Lung (tissue), 12 donors: Measurements from ENCODE around the gene DAPK2. TPM values are rescaled to one million over a fixed set of nuclear protein-coding genes. Genes with fewer than 3 reads are reported as not detected.

Experiments
- ATAC-seq: fragments of 200-7000 bp; cut with Tn5 transposase; one replicate; pipeline ENCODE4 v1.9.1; 2020; ENCODE audit warnings: moderate number of reproducible peaks; ENCODE audit not compliant: insufficient read depth, low FRiP score
- DNase-seq, 3 donors: peaks; one replicate each; pipeline ENCODE4 v3.0.0-alpha.2; 2013 to 2017
- H3K27ac ChIP-seq, 2 donors: one replicate each; pipeline ENCODE4 v1.5.1; 2013; ENCODE audit warnings: mild to moderate bottlenecking in 2 of 2, moderate library complexity in 2 of 2, control low read depth in 1 of 2, inconsistent platforms in 1 of 2, low read depth in 1 of 2, low read length in 1 of 2
- H3K27me3 ChIP-seq, 3 donors: one replicate each; pipeline ENCODE4 v1.5.1; 2013; ENCODE audit warnings: low read length in 2 of 3; ENCODE audit not compliant: control insufficient read depth in 3 of 3, insufficient read depth in 3 of 3
- H3K36me3 ChIP-seq, 4 donors: one replicate each; pipeline ENCODE4 v1.5.1; 2013; ENCODE audit warnings: low read length in 4 of 4, mild to moderate bottlenecking in 1 of 4, moderate library complexity in 1 of 4; ENCODE audit not compliant: control insufficient read depth in 4 of 4, insufficient read depth in 4 of 4
- H3K4me1 ChIP-seq, 5 donors: one replicate each; pipeline ENCODE4 v1.5.1; 2013; ENCODE audit warnings: low read length in 5 of 5, mild to moderate bottlenecking in 2 of 5, moderate library complexity in 1 of 5; ENCODE audit not compliant: control insufficient read depth in 5 of 5, insufficient read depth in 5 of 5
- H3K4me3 ChIP-seq: one replicate; pipeline ENCODE4 v1.5.1; 2013; ENCODE audit warnings: mild to moderate bottlenecking, control low read depth, moderate library complexity
- H3K9ac ChIP-seq, 2 donors: one replicate each; pipeline ENCODE4 v1.5.1; 2013; ENCODE audit warnings: low read length in 2 of 2, control low read depth in 1 of 2; ENCODE audit not compliant: insufficient read depth in 1 of 2
- H3K9me3 ChIP-seq, 4 donors: one replicate each; pipeline ENCODE4 v1.5.1; 2013; ENCODE audit warnings: low read length in 3 of 4, mild to moderate bottlenecking in 1 of 4, moderate library complexity in 1 of 4; ENCODE audit not compliant: control insufficient read depth in 4 of 4, insufficient read depth in 3 of 4
- WGBS, 2 donors: extraction: QIAGEN DNeasy Blood & Tissue Kit; methylation state at CpG; one replicate each; pipeline ENCODE4 v1.1.7; 2013; 5-methylcytosine and 5-hydroxymethylcytosine counted together
- polyA plus RNA-seq, 2 donors: library from polyadenylated mRNA; stranded (reverse); fragments of 200-250 nt; gene quantifications; one replicate each; pipeline ENCODE4 v1.2.1, GENCODE V29; 2013
- total RNA-seq, 2 donors: library from RNA; depleted of rRNA in 1 of 2; stranded (reverse); fragments of >200 nt in 1 of 2; gene quantifications; one replicate each; pipeline ENCODE4 v1.2.1, GENCODE V29; 2014 to 2021
- TF ChIP-seq, protein P1 (sequence below): IDR thresholded peaks from 2 replicates; pipeline ENCODE4 v1.5.1; 2012; ENCODE audit warnings: mild to moderate bottlenecking; ENCODE audit errors: control extremely low read depth, extremely low read depth
- donor health status: control.
- donor health status: control.
- donor health status: Bipolar disorder and iron deficiency.
- donor health status: healthy.
- donor health status: DM: yes; HTN: yes; CAD: no.

The DAPK2 gene
- total and polyA plus RNA-seq, 4 donors, result 20.5 to 59.0 (median 49.1) TPM

DNA sequence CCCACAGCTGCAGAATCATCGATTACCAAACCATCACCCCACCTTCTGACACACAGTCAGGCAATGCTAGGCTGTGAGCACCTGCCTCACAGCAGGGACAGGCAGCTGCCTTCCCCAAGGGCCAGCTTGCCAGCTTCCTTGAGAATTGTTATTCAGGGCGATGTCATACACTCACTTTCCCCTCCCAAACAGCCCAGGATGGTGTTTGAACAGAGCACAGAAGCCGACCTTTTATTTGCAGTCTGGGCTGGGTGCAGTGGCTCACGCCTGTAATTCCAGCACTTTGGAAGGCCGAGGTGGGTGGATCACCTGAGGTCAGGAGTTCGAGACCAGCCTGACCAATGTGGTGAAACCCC is 128.0 kb downstream of the DAPK2 start:
- DNase-seq, result no peak
- TF ChIP-seq, protein P1, sequence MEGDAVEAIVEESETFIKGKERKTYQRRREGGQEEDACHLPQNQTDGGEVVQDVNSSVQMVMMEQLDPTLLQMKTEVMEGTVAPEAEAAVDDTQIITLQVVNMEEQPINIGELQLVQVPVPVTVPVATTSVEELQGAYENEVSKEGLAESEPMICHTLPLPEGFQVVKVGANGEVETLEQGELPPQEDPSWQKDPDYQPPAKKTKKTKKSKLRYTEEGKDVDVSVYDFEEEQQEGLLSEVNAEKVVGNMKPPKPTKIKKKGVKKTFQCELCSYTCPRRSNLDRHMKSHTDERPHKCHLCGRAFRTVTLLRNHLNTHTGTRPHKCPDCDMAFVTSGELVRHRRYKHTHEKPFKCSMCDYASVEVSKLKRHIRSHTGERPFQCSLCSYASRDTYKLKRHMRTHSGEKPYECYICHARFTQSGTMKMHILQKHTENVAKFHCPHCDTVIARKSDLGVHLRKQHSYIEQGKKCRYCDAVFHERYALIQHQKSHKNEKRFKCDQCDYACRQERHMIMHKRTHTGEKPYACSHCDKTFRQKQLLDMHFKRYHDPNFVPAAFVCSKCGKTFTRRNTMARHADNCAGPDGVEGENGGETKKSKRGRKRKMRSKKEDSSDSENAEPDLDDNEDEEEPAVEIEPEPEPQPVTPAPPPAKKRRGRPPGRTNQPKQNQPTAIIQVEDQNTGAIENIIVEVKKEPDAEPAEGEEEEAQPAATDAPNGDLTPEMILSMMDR, result no peak
- Histone ChIP-seq H3K4me3 (no peak overlapping the region), H3K4me1 (peaks cover 0 to 15% (median 4%) of the 10 kb centered on the region in 5 donors), H3K36me3 (peaks cover 0 to 3% (median under 1%) of the 10 kb centered on the region in 4 donors), H3K27me3 (no peaks in the 10 kb centered on the region), H3K27ac (no peak overlapping the region), H3K9ac (no peak overlapping the region), H3K9me3 (no peaks in the 10 kb centered on the region)
- ATAC-seq, result no peak
- 76 to 79% methylated on average over 6 of the region's 6 CpGs for WGBS, 2 donors

DNA sequence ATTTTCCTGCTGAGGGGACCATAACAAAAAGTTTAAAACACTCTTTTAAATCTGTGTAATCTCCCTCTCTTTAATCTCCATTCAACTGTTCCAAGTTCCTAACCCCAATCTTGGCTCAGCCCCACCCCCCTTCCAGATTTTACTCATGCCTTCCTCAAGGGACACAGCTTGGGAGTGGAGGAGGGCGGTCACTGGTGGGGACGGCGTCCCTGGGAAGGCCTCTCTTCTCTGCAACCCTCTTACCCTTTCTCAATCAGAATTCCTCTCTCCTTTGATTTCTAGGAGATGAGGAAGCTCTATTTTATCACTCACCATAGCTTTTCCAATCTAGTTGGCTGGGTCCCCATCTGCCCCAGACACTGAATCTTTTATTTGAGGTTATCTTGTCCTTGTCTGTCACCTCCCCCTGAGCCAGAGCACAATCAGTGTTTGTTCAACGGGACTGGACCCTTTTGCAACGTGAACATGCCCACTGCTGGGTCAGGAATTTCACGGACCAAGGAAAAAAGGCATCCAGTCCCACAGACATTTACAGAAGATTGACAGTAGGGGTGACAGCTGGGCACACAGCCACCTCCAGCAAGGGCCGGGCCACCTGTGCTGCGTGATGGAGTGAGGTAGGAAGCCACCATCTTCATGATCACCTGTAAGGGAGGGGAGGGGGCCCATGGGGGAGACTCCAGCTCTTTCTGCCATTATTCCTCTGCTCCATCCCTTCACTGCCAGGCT is 128.5 kb downstream of the DAPK2 start:
- H3K36me3 ChIP-seq, result peaks cover 0 to 2% (median 0%) of the 10 kb centered on the region in 4 donors
- H3K9me3 ChIP-seq, result no peaks in the 10 kb centered on the region
- no peaks in the 10 kb centered on the region for H3K27me3 ChIP-seq
- H3K4me3 ChIP-seq, result no peak overlapping the region
- WGBS, 2 donors, result 83% methylated on average over 8 of the region's 8 CpGs
- no peak for DNase-seq
- no peak overlapping the region for H3K27ac ChIP-seq
- TF ChIP-seq, protein P1, result no peak
- no peak overlapping the region for H3K9ac ChIP-seq
- peaks cover 0 to 15% (median 4%) of the 10 kb centered on the region in 5 donors for H3K4me1 ChIP-seq
- no peak for ATAC-seq

DNA sequence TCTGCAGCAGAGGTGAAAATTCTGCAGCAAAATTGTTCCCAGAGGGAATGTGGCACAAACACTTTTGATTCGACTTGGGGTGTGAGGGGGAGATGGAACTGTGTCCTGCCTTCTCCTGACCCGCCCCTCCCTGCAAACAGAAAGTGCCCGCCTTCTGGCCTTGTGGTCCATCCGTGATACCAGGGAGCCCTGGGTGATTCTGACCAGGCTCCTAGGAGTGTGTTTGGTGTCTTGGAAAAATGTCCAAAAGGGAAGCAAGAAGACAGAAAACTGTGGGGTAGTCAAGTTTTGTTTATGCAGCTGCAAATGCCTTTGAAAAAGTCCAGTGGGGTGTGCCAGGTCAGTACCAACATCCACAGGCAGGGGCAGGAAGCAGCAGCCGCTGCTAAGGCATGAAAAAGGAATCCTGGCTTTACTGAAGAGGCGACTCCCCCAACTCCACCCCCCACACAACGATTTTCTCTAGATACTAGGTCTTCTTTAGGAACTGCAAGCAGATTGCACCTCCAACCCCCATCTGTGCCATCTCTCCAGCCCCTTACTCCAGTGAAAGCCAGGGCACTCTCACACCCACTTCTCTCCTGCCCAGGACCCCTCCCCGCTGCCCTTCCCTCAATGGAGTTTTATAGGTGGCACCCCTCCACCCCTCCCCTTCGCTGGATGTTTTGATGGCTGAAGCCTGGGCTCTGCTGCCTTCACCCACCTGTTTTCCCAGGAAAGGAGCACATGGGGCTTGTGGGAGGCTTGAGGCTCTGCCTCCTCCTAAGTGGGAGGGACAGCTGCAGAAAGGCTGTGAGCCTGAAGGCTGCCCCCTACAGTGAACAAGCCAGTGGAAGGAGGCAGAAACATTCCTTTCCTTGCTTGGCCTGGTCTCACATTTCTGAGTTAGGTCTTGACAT is 130.2 kb downstream of the DAPK2 start:
- Histone ChIP-seq H3K9me3 (no peaks in the 10 kb centered on the region), H3K4me1 (peaks cover 0 to 15% (median 4%) of the 10 kb centered on the region in 5 donors), H3K4me3 (no peak overlapping the region), H3K27me3 (no peaks in the 10 kb centered on the region), H3K36me3 (peaks cover 0 to 2% (median 0%) of the 10 kb centered on the region in 4 donors), H3K27ac (peak overlapping the region in 1 of 2 donors; percentile 24), H3K9ac (no peak overlapping the region)
- 64 to 65% methylated on average over 9 of the region's 9 CpGs for WGBS, 2 donors
- DNase-seq (peak; percentile 43 to 59 (median 56)), ATAC-seq (no peak)
- TF ChIP-seq, protein P1, result no peak
